Measurements from ENCODE around the gene TNFRSF9. TPM values are rescaled to one million over a fixed set of nuclear protein-coding genes. Genes with fewer than 3 reads are reported as not detected.

Gene TNFRSF9
- polyA plus RNA-seq, 1 of the 3 experiments (the other 2 are of a cell fraction): 2.9 TPM

- TF ChIP-seq CHD2 (IDR thresholded peaks at IDR 0.05; ENCODE audit: low read length, partially characterized antibody) (no peak), JUND (IDR thresholded peaks at IDR 0.05) (no peak), REST (IDR thresholded peaks at IDR 0.05; ENCODE audit: low read depth, low read length) (no peak)
- CTCF ChIA-PET: interaction anchor here (0.6 to 6.5 kb wide), 24 partner anchors 9 to 877 kb away, joined by 3 to 67 read pairs (median 4); no protein-coding TSS in a partner anchor
- no peaks in the 10 kb centered on the region for H4K20me1 ChIP-seq (ENCODE audit: insufficient read depth)
- peaks cover 47 to 53% of the 10 kb centered on the region in 2 experiments for H3K36me3 ChIP-seq (replicated peaks in 1 of 2; ENCODE audit: control insufficient read depth in 1 of 2, insufficient read depth in 2 of 2, low read length in 1 of 2)
- no peak for DNase-seq
- H3K4me2 ChIP-seq: no peak overlapping the region
- H3K9me2 ChIP-seq: no peaks in the 10 kb centered on the region
- H3K4me1 ChIP-seq (ENCODE audit: control insufficient read depth in 1 of 2, insufficient read depth in 2 of 2, low read depth in 1 of 2, low read length in 1 of 2): no peaks in the 10 kb centered on the region; a peak in 1 of 4 replicates
- 92% methylated on average over 9 of the region's 15 CpGs for WGBS (ENCODE audit: low lambda C conversion rate)
- H3K27ac ChIP-seq (ENCODE audit: low read depth in 2 of 2, low read length in 1 of 2): no peak overlapping the region
- no peaks in the 10 kb centered on the region for H3K27me3 ChIP-seq (ENCODE audit: insufficient read depth)
- peaks cover 11% of the 10 kb centered on the region; the same call in 1 of the 2 replicates for H3K79me2 ChIP-seq (ENCODE audit: insufficient read depth)
- POLR2A ChIA-PET: no interaction called here
- H3K9ac ChIP-seq: no peak overlapping the region
- peaks cover 9% of the 10 kb centered on the region for H3F3A ChIP-seq (replicated peaks; ENCODE audit: insufficient read depth)
- no peaks in the 10 kb centered on the region for H3K9me3 ChIP-seq
- no peak overlapping the region for H2AFZ ChIP-seq (ENCODE audit: low read depth)
- no peak overlapping the region for H3K4me3 ChIP-seq (ENCODE audit: low read depth in 2 of 2, low read length in 1 of 2)
These were observed 42.6 kb upstream of the TNFRSF9 start for GRCh38 chr1:7983086-7983778.

- Histone ChIP-seq H3K9me2 (no peaks in the 10 kb centered on the region), H3K9ac (no peak overlapping the region), H3K4me3 (ENCODE audit: low read depth in 2 of 2, low read length in 1 of 2) (no peak overlapping the region), H3K27ac (ENCODE audit: low read depth in 2 of 2, low read length in 1 of 2) (no peak overlapping the region), H3K9me3 (no peaks in the 10 kb centered on the region), H3K4me1 (ENCODE audit: control insufficient read depth in 1 of 2, insufficient read depth in 2 of 2, low read depth in 1 of 2, low read length in 1 of 2) (no peaks in the 10 kb centered on the region; a peak in 1 of 4 replicates), H3K27me3 (ENCODE audit: insufficient read depth) (no peaks in the 10 kb centered on the region), H3K36me3 (replicated peaks in 1 of 2; ENCODE audit: control insufficient read depth in 1 of 2, insufficient read depth in 2 of 2, low read length in 1 of 2) (peaks cover 53 to 58% of the 10 kb centered on the region in 2 experiments), H2AFZ (ENCODE audit: low read depth) (no peak overlapping the region), H3K4me2 (no peak overlapping the region), H3K79me2 (ENCODE audit: insufficient read depth) (peaks cover 16% of the 10 kb centered on the region; the same call in 1 of the 2 replicates), H4K20me1 (ENCODE audit: insufficient read depth) (peaks cover under 1% of the 10 kb centered on the region; the same call in 1 of the 2 replicates), H3F3A (replicated peaks; ENCODE audit: insufficient read depth) (peaks cover 9% of the 10 kb centered on the region)
- CTCF ChIA-PET: interaction anchor here (0.6 to 6.5 kb wide), 8 partner anchors 15 to 369 kb away, joined by 3 to 67 read pairs (median 8); no protein-coding TSS in a partner anchor
- DNase-seq: no peak
- POLR2A ChIA-PET: no interaction called here
- 76% methylated on average over 7 of the region's 7 CpGs for WGBS (ENCODE audit: low lambda C conversion rate)
- no peak for TF ChIP-seq RXRA (IDR thresholded peaks at IDR 0.05; ENCODE audit: borderline replicate concordance, low read depth)
- no peak for TF ChIP-seq TEAD4 (IDR thresholded peaks at IDR 0.05; ENCODE audit: borderline replicate concordance, insufficient read depth)
- no peak for TF ChIP-seq TAF1 (IDR thresholded peaks at IDR 0.05; ENCODE audit: borderline replicate concordance, low read depth, low read length)
- TF ChIP-seq IRF3 (IDR thresholded peaks at IDR 0.05; ENCODE audit: low read depth, low read length): no peak
- TF ChIP-seq POLR2AphosphoS5 (IDR thresholded peaks at IDR 0.05; ENCODE audit: low read depth, low read length): no peak
- no peak for TF ChIP-seq USF2 (IDR thresholded peaks at IDR 0.05; ENCODE audit: borderline replicate concordance, low read depth, low read length)
- TF ChIP-seq ZBTB33 (IDR thresholded peaks at IDR 0.05; ENCODE audit: borderline replicate concordance, low read depth): no peak
- no peak for TF ChIP-seq RAD21 (IDR thresholded peaks at IDR 0.05; ENCODE audit: low read length)
- no peak for TF ChIP-seq EP300 (IDR thresholded peaks at IDR 0.05; ENCODE audit: borderline replicate concordance in 1 of 2, low read depth in 1 of 2, low read length in 1 of 2)
- no peak for TF ChIP-seq NFIC (IDR thresholded peaks at IDR 0.05; ENCODE audit: borderline replicate concordance)
- TF ChIP-seq FOXM1 (IDR thresholded peaks at IDR 0.05; ENCODE audit: low read depth): no peak
- TF ChIP-seq CTCF (IDR thresholded peaks at IDR 0.05): no peak
- TF ChIP-seq SMC3 (IDR thresholded peaks at IDR 0.05; ENCODE audit: low read depth, low read length): no peak
These were observed 40.3 kb upstream of the TNFRSF9 start for GRCh38 chr1:7980984-7981383.
